ENCODE measurements around the gene B3GNT3. TPM values are rescaled to one million over a fixed set of nuclear protein-coding genes. Genes with fewer than 3 reads are reported as not detected.

B3GNT3 gene, protein sequence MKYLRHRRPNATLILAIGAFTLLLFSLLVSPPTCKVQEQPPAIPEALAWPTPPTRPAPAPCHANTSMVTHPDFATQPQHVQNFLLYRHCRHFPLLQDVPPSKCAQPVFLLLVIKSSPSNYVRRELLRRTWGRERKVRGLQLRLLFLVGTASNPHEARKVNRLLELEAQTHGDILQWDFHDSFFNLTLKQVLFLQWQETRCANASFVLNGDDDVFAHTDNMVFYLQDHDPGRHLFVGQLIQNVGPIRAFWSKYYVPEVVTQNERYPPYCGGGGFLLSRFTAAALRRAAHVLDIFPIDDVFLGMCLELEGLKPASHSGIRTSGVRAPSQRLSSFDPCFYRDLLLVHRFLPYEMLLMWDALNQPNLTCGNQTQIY
- 88.2 TPM for total RNA-seq

DNA sequence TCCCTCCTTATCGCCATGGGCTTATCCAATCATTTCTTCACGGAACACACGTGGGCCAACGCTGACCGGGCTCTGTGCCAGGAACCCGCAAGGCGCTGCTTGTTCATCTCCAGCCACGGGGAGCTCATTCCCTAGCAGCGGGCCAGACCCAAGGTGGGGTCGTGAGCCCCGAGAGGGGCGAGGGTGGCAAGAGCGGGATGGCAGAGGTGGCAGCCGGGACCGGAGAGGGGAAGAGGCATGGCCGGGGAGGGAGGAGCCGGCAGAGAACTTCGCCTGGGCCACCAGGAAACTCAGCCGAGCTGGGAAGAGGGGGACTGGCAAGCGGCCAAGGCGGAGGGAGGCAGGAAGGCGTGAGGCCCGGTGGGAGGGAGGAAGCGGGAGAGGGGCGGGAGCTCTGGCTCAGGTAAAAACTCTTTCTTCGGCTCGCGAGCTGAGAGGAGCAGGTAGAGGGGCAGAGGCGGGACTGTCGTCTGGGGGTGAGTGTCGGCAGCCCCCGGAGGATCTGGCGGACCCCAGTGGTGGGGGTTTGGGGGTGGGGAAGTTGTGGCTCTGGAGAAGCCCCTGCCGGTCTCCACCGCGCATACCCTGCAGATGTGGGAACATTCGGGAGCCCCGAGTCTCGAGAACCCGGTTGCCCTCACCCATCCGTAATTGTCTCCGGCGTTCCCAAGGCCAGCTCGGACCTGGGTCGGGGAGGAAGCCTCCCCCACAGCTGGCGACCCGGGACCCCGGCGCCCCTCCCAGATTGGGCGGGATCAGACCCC, at the start of gene B3GNT3:
B3GNT3 (plus strand) TSS at position 408 of the 764 bp plus-strand sequence. CDS start 12,670 bp downstream, outside the sequence.
- peak; percentile 90 for DNase-seq (ENCODE audit: low spot score)

DNA sequence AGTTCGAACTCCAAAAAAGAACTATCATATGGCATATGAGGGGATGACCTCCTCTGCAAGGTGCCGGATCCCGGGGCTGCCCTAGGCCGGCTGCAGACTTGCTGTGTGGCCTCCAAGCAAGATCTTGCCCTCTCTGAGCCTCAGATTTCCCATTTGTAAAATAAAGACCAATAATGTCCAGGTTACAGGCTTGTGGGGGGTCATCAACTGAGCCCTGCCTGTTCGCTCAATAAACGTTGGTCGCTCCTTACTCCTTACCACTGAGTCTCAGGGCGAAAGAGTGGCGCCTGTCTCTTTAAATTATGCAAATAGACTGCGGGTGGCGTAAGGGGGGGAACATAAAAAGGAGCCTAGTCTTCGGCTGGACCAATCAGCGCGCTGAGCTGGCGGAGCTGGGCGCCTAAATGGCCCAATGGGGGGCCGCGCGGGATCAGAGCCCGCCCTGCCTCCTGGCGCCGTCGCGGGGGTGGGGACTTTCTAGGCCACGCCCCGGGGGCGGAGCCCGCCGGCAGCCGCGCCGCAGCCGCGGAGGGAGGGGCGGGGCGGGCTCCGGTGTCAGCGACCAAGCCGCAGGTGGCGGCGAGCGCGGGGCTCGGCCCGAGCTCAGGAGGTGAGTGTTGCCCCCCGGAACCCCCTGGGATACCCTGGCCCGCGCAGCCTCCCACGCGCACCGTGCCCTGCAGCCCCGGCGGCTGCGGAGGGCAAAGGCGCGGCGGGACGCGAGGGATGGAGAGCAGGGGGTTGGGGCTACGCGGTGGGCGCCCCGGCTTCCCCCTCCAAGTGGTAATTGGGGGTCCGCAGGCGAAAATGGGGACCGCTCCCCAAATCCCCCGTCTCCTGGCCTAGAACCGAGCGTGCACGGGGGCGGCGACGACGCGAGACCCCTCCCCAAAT, 47.5 kb upstream of the B3GNT3 start:
- DNase-seq (ENCODE audit: low spot score): peak; percentile 92

DNA sequence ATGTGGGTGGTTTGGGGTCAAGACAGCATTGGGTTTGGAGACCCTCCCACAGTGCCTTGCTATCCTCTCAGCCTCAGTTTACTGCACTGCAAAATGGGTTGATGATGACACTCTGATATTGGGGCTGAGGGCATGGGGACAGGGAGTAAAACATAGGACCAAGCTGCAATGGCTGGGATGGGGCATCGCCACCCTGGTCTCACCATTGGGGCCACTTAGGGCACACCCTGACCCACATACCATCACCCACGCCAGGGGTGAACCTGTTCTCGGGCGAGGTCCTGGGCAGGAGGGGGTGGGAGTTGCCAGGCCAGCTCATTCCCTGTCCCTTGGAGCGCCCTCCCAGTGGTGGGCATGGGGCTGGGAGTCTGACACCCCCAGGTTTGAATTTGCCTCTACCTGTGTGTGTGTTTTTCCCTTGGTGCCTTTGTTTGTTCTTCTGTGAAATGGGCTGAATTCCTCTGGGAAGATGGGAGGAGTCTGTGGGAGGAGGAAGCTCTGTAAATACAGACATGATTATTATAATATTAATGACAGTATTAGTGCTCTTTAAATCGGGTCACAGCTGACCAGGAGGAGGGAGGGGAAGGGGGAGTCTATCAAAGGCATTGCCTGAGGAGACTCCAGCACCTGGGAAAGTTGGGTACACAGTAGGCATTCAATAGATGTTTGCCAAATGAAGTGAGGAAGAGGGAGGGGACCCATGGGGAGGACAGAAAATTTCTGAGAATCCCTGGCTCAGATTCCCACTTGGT, 45.9 kb upstream of the B3GNT3 start:
- DNase-seq (ENCODE audit: low spot score): no peak

DNA sequence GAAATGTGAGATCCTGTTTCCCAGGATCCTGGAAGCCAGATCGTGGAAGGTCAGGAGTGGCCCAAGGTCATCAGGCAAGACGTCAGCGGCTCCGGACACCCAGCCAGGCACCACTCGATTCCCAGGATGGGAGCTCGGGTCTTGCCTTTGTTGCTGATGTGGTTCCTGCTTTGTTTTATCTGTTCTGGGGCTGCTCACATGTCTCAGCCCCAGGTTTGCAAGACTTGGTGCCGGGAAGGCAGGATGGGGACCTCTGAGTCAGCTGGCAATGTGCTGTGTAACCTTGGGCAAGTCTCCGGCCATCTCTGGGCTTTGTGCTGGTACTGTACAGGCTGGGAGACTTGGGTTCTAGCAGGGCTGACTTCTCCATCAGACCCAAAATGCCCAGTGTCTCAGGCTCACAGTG, 45.0 kb upstream of the B3GNT3 start:
- no peak for DNase-seq (ENCODE audit: low spot score)

DNA sequence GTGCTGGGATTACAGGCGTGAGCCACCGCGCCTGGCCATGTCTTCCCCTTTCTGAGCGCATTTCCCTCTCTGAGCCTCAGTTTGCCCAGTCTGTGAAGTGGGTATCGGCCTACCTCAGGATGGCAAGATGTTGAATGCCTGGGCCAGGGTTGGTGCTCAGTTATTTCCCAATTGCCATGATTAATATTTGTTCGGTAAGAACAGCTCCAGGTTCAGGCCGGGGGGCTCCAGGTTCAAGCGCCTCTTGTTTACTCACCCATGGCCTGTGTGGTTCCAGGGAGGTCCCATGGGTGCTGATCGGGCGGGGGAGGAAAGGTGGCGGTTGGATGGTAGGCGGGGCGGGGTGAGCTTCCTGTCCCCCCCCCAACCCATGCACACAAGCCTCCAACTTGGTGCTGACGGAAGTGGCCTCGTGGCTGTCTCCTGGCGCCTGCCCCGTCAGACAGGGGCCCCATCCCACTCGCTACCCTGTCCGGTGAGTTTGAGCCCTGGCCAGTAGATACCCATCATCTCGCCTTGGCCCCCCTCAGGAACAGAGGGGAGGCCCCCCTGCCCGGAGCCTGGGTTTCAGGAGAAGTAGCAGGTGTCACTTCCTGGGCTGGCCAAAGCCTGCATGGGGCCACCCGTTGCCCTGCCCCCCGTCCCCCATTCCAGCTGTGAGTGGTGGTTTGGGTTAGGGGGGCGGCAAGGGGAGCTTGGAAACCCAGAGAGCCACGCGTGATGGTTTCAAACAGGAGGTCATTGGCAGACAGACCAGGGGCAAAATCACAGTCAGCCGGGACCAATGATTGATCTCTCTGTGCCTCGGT, 43.6 kb upstream of the B3GNT3 start, which contains the start of gene FCHO1:
FCHO1 (plus strand) TSS at position 375 of the 809 bp plus-strand sequence. CDS start 3,688 bp downstream, outside the sequence.
- DNase-seq (ENCODE audit: low spot score): peak; percentile 69

DNA sequence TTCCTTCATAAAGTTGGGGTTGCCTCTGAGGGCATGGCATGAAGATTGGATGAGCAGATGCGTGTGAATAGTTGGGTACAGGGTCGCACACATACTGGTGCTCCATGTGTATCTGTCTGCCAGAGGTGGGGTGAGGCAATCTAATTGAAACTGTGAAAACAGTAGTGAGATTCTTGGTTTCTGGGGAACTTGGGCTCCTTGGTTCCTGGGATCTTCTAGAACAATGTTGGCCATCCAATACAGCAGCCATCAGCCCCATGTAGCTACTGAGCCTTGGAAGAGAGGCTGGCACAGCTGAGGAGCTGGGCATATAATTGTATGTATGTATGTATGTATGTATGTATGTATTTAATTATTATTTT, 43.0 kb upstream of the B3GNT3 start:
- no peak for DNase-seq (ENCODE audit: low spot score)

DNA sequence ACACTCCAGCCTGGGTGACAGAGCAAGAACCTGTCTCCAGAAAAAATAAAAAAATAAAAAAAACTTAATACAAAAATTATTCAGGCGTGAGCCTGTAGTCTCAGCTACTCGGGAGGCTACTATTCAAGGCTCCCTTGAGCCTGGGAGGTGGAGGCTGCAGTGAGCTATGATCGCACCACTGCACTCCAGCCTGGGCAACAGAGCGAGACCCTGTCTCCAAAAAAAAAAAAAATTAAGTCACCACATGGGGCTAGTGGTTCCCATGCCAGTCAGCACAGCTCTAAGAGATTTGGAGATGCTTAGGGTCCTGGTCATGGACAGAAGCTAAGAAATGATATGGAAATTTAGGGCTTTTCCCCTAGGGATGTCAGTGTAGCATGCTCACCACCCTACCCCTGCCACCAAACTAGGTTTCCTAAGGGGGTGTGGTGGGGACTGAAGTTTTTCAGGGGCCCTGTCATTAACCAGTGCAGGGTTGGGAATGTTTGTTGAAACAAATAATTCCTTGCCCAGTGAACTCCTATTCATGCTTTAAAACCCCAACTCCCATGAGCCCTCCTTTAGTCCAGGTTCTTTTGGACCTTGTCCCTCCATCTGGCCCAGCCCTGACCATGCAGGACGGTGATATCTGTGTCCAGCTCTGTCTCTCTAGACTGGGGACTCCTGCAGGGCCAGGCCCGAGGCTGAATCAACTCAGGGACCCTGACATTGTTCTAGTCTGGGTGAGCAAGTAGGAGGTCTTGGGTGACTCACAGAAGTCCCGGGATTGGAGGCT, 41.9 kb upstream of the B3GNT3 start:
- DNase-seq (ENCODE audit: low spot score): no peak

DNA sequence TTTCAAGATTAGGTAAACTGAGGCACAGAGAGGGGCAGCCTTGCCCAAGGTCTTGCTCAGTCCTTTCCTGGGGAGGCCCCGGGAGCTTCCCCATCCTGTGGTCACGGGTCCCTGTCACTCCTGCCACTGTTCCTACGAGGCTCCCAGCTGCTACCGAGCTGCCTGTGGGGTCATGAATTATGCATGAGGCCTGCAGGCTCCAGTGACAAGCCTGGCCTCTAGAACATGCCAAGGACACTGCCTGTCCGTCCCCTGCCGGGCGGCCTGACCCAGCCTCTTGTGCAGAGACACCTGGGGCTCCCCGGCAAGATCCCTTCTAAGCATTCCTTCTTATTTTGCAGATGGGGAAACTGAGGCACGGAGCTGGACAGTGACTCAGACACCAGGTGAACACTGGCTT, 41.0 kb upstream of the B3GNT3 start:
- no peak for DNase-seq (ENCODE audit: low spot score)

DNA sequence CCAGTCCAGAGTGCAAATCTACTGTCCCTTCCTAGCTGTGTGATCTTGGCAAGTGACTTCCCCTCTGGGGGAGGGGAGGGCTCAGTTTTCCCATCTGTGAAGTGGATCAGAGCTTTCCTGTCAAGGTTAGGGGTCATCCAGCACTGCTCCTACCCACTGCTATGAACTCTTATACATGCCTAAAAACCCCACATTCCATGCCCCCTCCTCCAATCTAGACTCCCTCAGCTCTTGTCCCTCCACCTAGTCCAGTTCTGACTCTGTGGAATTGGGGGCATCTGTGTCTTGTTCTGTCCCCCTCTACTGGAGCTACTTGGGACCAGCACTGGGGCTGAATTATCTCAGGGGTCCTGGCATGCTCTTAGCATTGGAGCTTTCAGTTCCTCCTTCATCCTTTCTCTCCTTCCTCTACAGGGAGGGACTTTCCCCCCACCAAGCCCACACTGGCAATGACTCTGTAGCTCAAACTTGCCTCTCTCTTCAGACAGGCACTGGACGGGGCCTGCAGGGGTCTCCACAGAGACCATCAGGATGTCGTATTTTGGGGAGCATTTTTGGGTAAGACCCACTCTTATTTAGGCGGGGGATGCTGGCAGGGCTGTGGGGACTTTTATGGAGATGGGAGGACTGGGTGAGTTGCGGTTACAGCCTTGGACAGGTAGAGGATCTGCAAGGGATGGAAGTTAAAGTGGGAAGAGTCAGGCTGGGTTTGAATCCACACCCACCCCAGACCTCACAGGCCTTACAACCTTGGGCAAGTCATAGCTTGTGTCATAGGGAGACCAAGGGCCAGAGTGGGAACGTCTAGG, 40.1 kb upstream of the B3GNT3 start:
- DNase-seq (ENCODE audit: low spot score): no peak

DNA sequence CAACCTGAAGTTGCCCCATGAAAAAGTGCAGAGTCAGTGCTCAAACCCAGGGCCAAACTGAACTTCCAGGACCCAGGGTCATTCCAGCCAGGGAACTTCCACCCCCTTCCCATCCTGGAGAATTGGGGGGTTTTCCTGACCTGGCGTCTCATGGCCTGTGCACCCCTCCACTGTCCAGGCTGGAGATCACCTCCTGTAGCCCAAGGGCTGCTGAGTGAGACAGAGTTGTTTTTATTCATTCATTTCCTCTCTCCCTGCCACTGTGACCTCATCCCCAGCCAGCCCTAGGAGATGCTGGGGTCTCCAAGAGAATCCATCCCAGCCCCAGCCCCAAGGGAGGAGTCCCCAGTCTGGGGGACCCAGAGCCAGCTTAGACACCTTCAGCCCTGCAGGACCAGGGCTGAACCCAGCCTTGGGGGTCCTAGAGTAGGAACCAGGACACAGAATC, 39.5 kb upstream of the B3GNT3 start:
- no peak for DNase-seq (ENCODE audit: low spot score)

DNA sequence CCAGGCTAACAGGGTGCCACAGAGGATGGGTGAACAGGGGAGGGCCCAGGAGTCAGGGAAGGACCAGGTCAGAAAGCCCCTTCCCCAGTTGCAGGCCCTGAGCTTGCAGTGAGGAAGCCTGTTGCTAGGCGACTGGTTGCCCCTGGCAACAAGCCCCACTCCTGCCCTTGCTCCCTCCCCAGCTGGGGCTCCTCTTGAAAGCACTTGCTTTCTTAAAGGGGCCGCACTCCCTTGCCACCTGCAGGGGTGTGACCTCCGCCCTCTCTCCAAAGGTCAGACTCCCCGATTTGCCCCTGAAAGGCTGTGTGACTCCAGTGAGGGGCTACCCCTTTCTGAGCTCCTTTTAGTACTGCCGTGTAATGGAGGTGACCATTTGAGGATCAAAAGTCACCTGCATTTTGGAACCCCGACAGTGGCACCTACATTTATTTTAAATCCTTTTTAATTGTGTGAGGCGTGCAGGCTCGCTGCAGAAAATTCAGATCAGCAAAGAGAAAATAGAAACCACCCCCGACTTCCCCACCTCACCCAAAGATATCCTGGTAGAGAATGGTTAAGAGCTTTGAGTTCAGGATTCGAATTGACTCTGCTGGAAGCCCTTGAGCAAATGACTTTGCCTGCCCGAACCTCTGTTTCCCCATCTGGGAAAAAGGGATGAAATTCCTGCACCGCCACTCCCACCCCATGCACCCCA, 38.8 kb upstream of the B3GNT3 start:
- no peak for DNase-seq (ENCODE audit: low spot score)

DNA sequence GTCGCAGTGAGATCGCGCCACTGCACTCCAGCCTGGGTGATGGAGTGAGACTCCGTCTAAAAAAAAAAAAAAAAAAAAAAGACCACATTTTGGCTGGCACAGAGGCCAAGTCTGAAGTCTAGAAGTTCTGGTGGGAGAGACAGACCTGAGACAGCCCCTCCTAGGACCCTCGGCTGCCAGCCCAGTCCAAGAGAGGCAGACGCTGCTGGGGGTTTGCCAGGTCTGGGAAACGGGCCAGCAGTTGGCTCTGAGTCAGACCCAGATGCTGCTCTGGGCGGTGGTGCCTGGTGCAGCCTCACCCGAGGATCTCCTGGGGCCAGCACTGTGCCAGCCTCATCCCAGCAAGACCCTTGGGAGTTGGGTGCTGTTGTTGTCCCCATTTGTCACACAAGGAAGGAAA, 37.8 kb upstream of the B3GNT3 start:
- peak; percentile 70 for DNase-seq (ENCODE audit: low spot score)

DNA sequence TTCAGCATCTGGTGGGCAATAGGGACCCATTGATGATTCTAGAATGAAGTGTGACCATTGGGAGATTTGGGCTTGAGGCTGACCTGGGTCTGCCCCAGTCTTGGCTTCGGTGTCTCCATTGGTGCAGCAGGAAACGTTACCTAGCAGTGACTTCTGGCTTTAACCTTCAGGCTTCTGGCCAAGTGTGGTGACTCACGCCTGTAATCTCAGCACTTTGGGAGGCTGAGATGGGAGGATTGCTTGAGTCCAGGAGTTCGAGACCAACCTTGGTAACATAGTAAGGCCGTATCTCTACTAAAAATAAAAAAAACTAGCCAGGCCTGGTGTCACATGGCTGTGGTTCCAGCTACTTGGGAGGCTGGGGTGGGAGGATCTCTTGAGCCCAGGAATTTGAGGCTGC, 36.4 kb upstream of the B3GNT3 start:
- no peak for DNase-seq (ENCODE audit: low spot score)

DNA sequence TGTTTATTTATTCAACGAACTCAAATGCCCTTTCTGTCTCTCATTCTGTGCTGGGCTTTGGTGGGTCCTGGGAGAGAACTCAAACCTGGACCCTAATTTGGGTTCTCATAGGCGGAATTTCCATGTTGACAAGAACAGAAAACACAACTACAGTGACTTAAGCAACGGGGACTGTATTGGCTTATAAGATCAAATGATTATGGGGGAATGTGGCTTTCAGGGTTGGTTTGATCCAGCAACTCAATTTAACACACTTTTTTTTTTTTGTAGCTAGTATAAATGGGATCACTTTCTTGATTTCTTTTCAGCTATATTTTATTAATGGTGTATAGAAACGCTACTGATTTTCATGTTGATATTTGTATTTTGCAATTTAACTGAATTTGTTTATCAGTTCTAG, 33.8 kb upstream of the B3GNT3 start:
- DNase-seq (ENCODE audit: low spot score): no peak

DNA sequence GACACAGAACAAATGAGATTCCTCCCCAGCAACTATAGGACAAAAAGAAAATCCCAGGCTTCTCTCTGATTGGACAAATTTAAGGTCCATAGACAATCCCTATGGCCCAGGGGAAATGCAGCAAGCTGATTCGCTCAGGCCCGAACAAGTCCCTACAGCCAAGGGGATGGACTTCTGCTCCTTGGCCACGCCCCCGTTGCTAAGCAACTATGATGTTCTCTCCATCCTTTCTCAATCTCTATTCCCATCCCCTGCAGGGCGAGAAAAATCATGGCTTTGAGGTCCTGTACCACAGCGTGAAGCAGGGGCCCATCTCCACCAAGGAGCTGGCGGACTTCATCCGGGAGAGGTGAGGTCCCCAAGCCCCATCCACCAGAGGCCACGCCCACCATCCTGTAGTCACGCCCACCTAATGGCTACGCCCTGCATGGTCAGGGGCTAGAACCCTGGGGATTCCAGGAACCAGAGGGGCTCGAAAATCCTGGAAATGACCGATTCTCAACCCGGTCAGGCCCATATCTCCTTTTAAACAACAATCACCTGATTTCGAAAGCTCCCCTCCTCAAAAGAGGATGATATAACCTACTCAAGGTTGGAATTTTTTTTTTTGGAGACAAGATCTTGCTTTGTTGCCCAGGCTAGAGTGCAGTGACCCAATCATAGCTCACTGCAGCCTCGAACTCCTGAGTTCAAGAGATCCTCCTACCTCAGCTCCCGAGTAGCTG, 32.3 kb upstream of the B3GNT3 start:
- no peak for DNase-seq (ENCODE audit: low spot score)

DNA sequence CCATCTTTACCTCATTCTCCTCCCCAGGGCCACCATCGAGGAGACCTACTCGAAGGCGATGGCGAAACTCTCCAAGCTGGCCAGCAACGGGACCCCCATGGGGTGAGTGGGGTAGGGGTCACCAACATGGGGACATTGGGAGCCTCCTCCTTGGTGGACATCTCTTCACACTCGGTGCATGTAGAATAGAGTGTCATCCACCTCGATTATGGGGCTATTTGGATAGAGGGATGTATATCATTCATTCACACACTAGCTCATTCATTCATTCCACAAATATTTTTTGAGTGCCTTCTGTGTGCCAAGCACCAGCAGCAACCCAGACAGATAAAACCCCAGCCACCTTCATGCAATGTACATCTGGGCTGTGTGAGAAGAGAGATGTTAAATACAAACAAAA, 30.6 kb upstream of the B3GNT3 start:
- DNase-seq (ENCODE audit: low spot score): no peak

DNA sequence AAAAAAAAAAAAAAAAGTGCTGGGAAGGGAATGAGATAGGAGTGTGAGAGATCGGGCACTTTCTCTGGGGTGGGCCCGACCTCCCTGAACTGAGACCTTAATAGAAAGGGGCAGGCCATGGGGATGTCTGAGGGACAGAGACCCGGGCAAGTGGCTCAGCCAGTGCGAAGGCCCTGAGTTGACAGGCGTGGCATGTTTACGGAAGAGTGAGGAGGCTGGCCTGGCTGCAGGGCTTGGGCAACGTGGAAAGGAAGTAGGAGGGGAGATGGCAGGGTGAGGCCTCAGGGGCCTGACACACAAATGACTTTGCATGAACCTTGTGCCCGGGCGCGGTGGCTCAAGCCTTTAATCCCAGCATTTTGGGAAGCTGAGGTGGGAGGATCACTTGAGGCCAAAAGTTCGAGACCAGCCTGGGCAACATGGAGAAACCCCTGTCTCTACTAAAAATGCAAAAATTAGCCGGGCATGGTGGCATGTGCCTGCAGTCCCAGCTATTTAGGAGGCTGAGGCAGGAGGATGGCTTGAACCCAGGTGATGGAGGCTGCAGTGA, 29.8 kb upstream of the B3GNT3 start:
- peak; percentile 74 for DNase-seq (ENCODE audit: low spot score)

Data from ureter (tissue), 1 donor.